Breast epithelium (tissue), 3 donors: ENCODE results near the gene SNTG2.

Experiments used
- POLR2AphosphoS5 ChIP-seq, 3 donors: sonication (generic); formaldehyde crosslinking; IDR thresholded peaks; one replicate each; pipeline ENCODE4 v1.6.1; 2017; ENCODE audit warnings: antibody characterized with exemption in 3 of 3
- TF ChIP-seq, protein P1 (sequence below), 3 donors: fragments of 450-650 bp; IDR thresholded peaks; one replicate each; pipeline ENCODE4 v1.5.1; 2016 to 2017; ENCODE audit warnings: antibody characterized with exemption in 3 of 3, mild to moderate bottlenecking in 3 of 3, moderate library complexity in 3 of 3

DNA sequence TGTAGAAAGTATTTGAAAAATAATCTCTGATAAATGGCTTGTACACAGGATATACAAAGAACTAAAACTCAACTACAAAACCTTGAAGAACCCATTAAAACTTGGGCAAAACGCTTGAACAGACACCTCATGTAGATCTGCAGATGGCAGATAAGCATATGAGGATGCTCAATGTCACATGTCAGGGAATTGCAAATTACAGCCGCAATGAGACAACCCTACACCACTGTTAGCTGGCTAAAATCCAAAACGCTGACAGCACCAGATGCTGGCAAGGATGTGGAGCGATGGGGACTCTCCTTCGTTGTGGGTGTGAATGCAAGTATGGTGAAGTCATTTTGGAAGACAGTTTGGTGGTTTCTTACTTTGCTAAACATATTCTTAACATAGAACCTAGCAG, 53.7 kb downstream of the SNTG2 start:
- TF ChIP-seq, protein P1, sequence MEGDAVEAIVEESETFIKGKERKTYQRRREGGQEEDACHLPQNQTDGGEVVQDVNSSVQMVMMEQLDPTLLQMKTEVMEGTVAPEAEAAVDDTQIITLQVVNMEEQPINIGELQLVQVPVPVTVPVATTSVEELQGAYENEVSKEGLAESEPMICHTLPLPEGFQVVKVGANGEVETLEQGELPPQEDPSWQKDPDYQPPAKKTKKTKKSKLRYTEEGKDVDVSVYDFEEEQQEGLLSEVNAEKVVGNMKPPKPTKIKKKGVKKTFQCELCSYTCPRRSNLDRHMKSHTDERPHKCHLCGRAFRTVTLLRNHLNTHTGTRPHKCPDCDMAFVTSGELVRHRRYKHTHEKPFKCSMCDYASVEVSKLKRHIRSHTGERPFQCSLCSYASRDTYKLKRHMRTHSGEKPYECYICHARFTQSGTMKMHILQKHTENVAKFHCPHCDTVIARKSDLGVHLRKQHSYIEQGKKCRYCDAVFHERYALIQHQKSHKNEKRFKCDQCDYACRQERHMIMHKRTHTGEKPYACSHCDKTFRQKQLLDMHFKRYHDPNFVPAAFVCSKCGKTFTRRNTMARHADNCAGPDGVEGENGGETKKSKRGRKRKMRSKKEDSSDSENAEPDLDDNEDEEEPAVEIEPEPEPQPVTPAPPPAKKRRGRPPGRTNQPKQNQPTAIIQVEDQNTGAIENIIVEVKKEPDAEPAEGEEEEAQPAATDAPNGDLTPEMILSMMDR (IDR thresholded peaks at IDR 0.05), result no peak
- no peak for TF ChIP-seq POLR2AphosphoS5 (IDR thresholded peaks at IDR 0.05)
